A549 (cell line): ENCODE measurements around the gene OTOG. TPM values are rescaled to one million over a fixed set of nuclear protein-coding genes. Genes with fewer than 3 reads are reported as not detected.

Source experiments
- ATAC-seq, 2 experiments: fragments of 200-7000 bp in 1 of 2; fragments of >200 bp in 1 of 2; cut with Nextera tagmentation in 1 of 2; cut with Tn5 transposase in 1 of 2; 3 replicates each; pipeline versions ENCODE4 v1.8.0 to v1.9.1; 2018 to 2020; ENCODE audit warnings: mild to moderate bottlenecking in 1 of 2, moderate library complexity in 1 of 2
- CTCF ChIA-PET: fragments of 300-600 bp; sonication (Branson Sonifier 250); formaldehyde crosslinking; extraction: SDS; loops from one replicate; lab custom pipeline; 2021; ENCODE audit warnings: antibody characterized with exemption, inconsistent platforms; lab: Yijun Ruan, JAX
- POLR2A ChIA-PET: fragments of 350-600 bp; formaldehyde crosslinking; extraction: SDS; loops from one replicate; lab custom pipeline; 2021; ENCODE audit warnings: antibody characterized with exemption, inconsistent platforms; lab: Yijun Ruan, JAX
- DNase-seq, 2 experiments: peaks; one replicate each; pipeline versions ENCODE4 v3.0.0 to v3.0.0-alpha.2; 2011 to 2016; ENCODE audit warnings: low read depth in 1 of 2, low spot score in 1 of 2
- FAIRE-seq: peaks from 2 replicates; lab custom pipeline; 2011; peaks lifted over from hg19 to GRCh38; lab: Jason Lieb, UNC
- H3K27ac ChIP-seq, 2 experiments: fragments of >200 bp; sonication (Bioruptor Twin); formaldehyde crosslinking; 3 replicates each; pipeline ENCODE4 v1.5.1; 2016 to 2017
- H3K4me1 ChIP-seq: fragments of >200 bp; sonication (Bioruptor Twin); formaldehyde crosslinking; 3 replicates; pipeline ENCODE4 v1.6.1; 2016
- H3K4me2 ChIP-seq: fragments of >200 bp; sonication (Bioruptor Twin); formaldehyde crosslinking; 3 replicates; pipeline ENCODE4 v1.6.1; 2016
- H3K4me3 ChIP-seq: fragments of >200 bp; sonication (Bioruptor Twin); formaldehyde crosslinking; 3 replicates; pipeline ENCODE4 v1.5.1; 2016
- H3K9me3 ChIP-seq: fragments of >200 bp; sonication (Bioruptor Twin); formaldehyde crosslinking; 3 replicates; pipeline ENCODE4 v1.6.1; 2016
- BHLHE40 ChIP-seq: IDR thresholded peaks from 2 replicates; pipeline ENCODE4 v1.6.1; 2012; ENCODE audit warnings: low read depth, low read length, inconsistent platforms
- CHD2 ChIP-seq: fragments of 150-350 bp; IDR thresholded peaks from 2 replicates; pipeline ENCODE4 v1.6.1; 2014; ENCODE audit warnings: low read length; ENCODE audit not compliant: partially characterized antibody
- EHMT2 ChIP-seq: fragments of 200-600 bp; sonication (generic); IDR thresholded peaks from 2 replicates; pipeline ENCODE4 v1.6.1; 2016; ENCODE audit warnings: antibody characterized with exemption, low read depth, mild to moderate bottlenecking, moderate library complexity
- FOSB ChIP-seq: fragments of 250-450 bp; sonication (Bioruptor Pico); IDR thresholded peaks from 2 replicates; pipeline ENCODE4 v1.5.0; 2020; ENCODE audit warnings: mild to moderate bottlenecking, moderate library complexity
- FOXS1 ChIP-seq: fragments of 250-450 bp; sonication (Bioruptor Pico); IDR thresholded peaks from 2 replicates; pipeline ENCODE4 v1.5.0; 2020; ENCODE audit warnings: mild to moderate bottlenecking, moderate library complexity
- GATA3 ChIP-seq: IDR thresholded peaks from 2 replicates; pipeline ENCODE4 v1.6.1; 2012; ENCODE audit warnings: borderline replicate concordance
- HOXA7 ChIP-seq: fragments of 250-450 bp; sonication (Bioruptor Pico); IDR thresholded peaks from 2 replicates; pipeline ENCODE4 v1.5.0; 2020; ENCODE audit warnings: mild to moderate bottlenecking, moderate library complexity
- JUNB ChIP-seq: fragments of >200 bp; sonication (Bioruptor Twin); formaldehyde crosslinking; IDR thresholded peaks from 2 replicates; pipeline ENCODE4 v1.6.1; 2016
- MAFK ChIP-seq: fragments of 450-650 bp; IDR thresholded peaks from 2 replicates; pipeline ENCODE4 v1.6.1; 2014; ENCODE audit not compliant: partially characterized antibody
- POLR2AphosphoS2 ChIP-seq: conservative IDR thresholded peaks from 2 replicates; pipeline ENCODE4 v1.6.1; 2012; ENCODE audit warnings: low read length, improper control_type of control experiment, inconsistent platforms
- RCOR1 ChIP-seq: fragments of 150-350 bp; IDR thresholded peaks from 2 replicates; pipeline ENCODE4 v1.6.1; 2014; ENCODE audit warnings: antibody characterized with exemption, low read length, low read depth
- SREBF2 ChIP-seq: fragments of 450-650 bp; IDR thresholded peaks from 2 replicates; pipeline ENCODE4 v1.6.1; 2014; ENCODE audit warnings: mild to moderate bottlenecking, moderate library complexity
- TP53 ChIP-seq: fragments of 250-450 bp; sonication (Bioruptor Pico); IDR thresholded peaks from 2 replicates; pipeline ENCODE4 v1.5.0; 2021; ENCODE audit warnings: mild to moderate bottlenecking, moderate library complexity
- ZFP36 ChIP-seq: fragments of 450-650 bp; IDR thresholded peaks from 2 replicates; pipeline ENCODE4 v1.6.1; 2014; ENCODE audit warnings: borderline replicate concordance; ENCODE audit not compliant: partially characterized antibody
- WGBS: methylation state at CpG from one replicate; pipeline ENCODE4 v1.1.6; 2017; ENCODE audit errors: missing lambda C conversion rate; 5-methylcytosine and 5-hydroxymethylcytosine counted together
- polyA plus RNA-seq, 4 experiments: library from polyadenylated mRNA; depleted of rRNA in 3 of 4; stranded (reverse); fragments of >200 nt; fragmentation: RNase III in 1 of 4; extraction: RNeasy Plus Mini Kit Qiagen cat#74134 plus additional on column Dnase treatment in 1 of 4; gene quantifications; 2 replicates in 3 of 4; 3 replicates in 1 of 4; pipeline ENCODE4 v1.2.3, GENCODE V29; 2011 to 2017
- TF ChIP-seq, protein P1 (sequence below): IDR thresholded peaks from 2 replicates; pipeline ENCODE4 v1.6.1; 2012
- TF ChIP-seq, protein P2 (sequence below): IDR thresholded peaks from 2 replicates; pipeline ENCODE4 v1.6.1; 2012
- TF ChIP-seq, protein P3 (sequence below): fragments of 200-600 bp; sonication (generic); IDR thresholded peaks from 2 replicates; pipeline ENCODE4 v1.6.1; 2016; ENCODE audit warnings: antibody characterized with exemption, mild to moderate bottlenecking, moderate library complexity
- TF ChIP-seq, protein P4 (sequence below): fragments of >200 bp; sonication (Bioruptor Twin); formaldehyde crosslinking; IDR thresholded peaks from 3 replicates; pipeline ENCODE4 v1.5.1; 2016
- TF ChIP-seq, protein P5 (sequence below): IDR thresholded peaks from 2 replicates; pipeline ENCODE4 v1.6.1; 2012; ENCODE audit warnings: low read depth, borderline replicate concordance
- TF ChIP-seq, protein P6 (sequence below): fragments of 250-450 bp; sonication (Bioruptor Pico); IDR thresholded peaks from 2 replicates; pipeline ENCODE4 v1.5.0; 2021; ENCODE audit warnings: mild to moderate bottlenecking, moderate library complexity, borderline replicate concordance

OTOG gene
- polyA plus RNA-seq, 2 of the 4 experiments (the other 2 are of a cell fraction): not detected

DNA sequence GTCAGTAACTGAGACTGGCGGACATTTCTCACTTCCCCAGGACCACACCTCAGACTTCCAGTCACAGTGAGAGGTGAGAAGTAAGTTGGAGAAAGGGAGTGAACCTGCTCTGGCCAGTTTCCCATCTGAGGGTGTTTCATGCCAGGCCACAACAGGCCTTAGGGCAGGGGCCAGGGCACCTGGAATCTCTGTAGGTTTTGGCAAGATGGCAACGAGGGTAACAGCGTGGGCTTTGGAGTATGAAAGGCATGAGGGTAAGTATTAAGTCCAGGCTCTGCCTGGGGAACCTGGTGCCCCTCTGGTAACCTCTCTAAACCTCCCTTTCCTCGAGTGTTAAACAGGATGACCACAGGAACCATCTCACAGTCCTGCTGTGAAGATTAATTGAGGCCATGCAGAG, 41.9 kb upstream of the OTOG start:
- DNase-seq (no peak), FAIRE-seq (no peak), ATAC-seq (no peak)
- ChIA-PET POLR2A (no interaction called here), CTCF (interaction anchor here (0.6 to 45.8 kb wide), 34 partner anchors 11 to 478 kb away, joined by 3 to 1119 read pairs (median 6); partner anchors contain the start of genes ABCC8, KCNJ11 and USH1C)
- H3K27ac ChIP-seq: no peak overlapping the region
- no peak for TF ChIP-seq FOSB (CRISPR knock-in tag)
- TF ChIP-seq GATA3: no peak
- 72% methylated on average over 4 of the region's 4 CpGs for WGBS
- no peak overlapping the region for H3K4me2 ChIP-seq
- H3K4me3 ChIP-seq: no peak overlapping the region
- no peaks in the 10 kb centered on the region for H3K9me3 ChIP-seq
- H3K4me1 ChIP-seq: peaks cover 7% of the 10 kb centered on the region; the same call in 2 of the 3 replicates

DNA sequence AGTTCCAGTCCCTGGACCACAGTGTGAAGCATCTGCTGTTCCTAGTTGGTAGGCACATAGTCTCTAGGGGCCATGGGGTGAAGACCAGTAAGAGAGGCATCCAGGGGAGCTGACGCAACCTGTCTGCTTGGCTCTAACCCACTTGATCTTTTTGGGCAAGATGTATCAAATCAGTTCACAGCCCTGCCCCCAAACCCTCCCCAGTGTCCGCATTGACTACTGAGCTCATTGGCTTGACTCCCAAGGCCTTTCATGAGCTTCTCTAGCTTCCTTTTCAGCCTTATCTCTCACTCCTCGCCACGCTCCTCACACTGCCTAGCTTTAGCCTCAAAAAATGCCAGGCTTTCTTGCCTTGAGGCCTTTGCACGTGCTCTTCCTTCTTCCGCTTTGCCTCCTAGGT, 40.7 kb upstream of the OTOG start:
- no peak for DNase-seq
- H3K9me3 ChIP-seq: no peaks in the 10 kb centered on the region
- 75% methylated on average over 6 of the region's 6 CpGs for WGBS
- peaks cover 7% of the 10 kb centered on the region; the same call in 2 of the 3 replicates for H3K4me1 ChIP-seq
- no peak overlapping the region for H3K4me2 ChIP-seq
- H3K4me3 ChIP-seq: no peak overlapping the region
- TF ChIP-seq HOXA7 (CRISPR knock-in tag): no peak
- no peak for TF ChIP-seq TP53 (CRISPR knock-in tag)
- TF ChIP-seq, protein P1, sequence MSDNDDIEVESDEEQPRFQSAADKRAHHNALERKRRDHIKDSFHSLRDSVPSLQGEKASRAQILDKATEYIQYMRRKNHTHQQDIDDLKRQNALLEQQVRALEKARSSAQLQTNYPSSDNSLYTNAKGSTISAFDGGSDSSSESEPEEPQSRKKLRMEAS: no peak
- H3K27ac ChIP-seq: no peak overlapping the region
- ChIA-PET CTCF (interaction anchor here (0.6 to 45.8 kb wide), 11 partner anchors 12 to 1053 kb away, joined by 3 to 1119 read pairs (median 28); partner anchors contain the start of genes KCNJ11 and USH1C), POLR2A (no interaction called here)
- ATAC-seq: no peak
- FAIRE-seq: no peak

DNA sequence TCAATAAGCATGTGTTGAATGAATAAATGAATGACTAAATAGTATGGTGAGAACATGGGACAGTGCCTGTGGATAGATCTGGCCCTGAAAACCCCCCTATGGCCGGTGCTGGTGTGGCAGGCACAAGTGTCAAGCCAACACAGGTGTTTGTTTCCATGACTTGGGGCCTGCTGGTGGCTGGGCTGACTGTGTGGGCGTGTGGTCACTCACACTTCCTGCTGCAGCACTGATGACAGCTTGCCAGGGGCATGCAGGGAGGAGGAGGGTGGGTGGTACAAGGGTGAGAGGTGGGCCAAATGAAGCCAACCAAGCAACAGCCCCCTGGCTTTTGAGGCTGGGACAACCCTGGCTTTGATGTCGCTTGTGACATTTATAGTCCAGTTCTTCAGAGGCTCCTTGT, 40.1 kb upstream of the OTOG start:
- CTCF ChIA-PET: interaction anchor here (1.2 to 45.8 kb wide), 8 partner anchors 13 to 277 kb away, joined by 3 to 1119 read pairs (median 42); partner anchors contain the start of gene KCNJ11
- H3K27ac ChIP-seq: no peak overlapping the region
- no peak overlapping the region for H3K4me3 ChIP-seq
- no peak for ATAC-seq
- DNase-seq: no peak
- 34% methylated on average over 3 of the region's 3 CpGs for WGBS
- POLR2A ChIA-PET: no interaction called here
- no peaks in the 10 kb centered on the region for H3K9me3 ChIP-seq
- no peak for FAIRE-seq
- no peak for TF ChIP-seq EHMT2
- TF ChIP-seq, protein P2, sequence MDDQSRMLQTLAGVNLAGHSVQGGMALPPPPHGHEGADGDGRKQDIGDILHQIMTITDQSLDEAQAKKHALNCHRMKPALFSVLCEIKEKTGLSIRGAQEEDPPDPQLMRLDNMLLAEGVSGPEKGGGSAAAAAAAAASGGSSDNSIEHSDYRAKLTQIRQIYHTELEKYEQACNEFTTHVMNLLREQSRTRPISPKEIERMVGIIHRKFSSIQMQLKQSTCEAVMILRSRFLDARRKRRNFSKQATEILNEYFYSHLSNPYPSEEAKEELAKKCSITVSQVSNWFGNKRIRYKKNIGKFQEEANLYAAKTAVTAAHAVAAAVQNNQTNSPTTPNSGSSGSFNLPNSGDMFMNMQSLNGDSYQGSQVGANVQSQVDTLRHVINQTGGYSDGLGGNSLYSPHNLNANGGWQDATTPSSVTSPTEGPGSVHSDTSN: no peak
- TF ChIP-seq JUNB: no peak
- TF ChIP-seq, protein P3, sequence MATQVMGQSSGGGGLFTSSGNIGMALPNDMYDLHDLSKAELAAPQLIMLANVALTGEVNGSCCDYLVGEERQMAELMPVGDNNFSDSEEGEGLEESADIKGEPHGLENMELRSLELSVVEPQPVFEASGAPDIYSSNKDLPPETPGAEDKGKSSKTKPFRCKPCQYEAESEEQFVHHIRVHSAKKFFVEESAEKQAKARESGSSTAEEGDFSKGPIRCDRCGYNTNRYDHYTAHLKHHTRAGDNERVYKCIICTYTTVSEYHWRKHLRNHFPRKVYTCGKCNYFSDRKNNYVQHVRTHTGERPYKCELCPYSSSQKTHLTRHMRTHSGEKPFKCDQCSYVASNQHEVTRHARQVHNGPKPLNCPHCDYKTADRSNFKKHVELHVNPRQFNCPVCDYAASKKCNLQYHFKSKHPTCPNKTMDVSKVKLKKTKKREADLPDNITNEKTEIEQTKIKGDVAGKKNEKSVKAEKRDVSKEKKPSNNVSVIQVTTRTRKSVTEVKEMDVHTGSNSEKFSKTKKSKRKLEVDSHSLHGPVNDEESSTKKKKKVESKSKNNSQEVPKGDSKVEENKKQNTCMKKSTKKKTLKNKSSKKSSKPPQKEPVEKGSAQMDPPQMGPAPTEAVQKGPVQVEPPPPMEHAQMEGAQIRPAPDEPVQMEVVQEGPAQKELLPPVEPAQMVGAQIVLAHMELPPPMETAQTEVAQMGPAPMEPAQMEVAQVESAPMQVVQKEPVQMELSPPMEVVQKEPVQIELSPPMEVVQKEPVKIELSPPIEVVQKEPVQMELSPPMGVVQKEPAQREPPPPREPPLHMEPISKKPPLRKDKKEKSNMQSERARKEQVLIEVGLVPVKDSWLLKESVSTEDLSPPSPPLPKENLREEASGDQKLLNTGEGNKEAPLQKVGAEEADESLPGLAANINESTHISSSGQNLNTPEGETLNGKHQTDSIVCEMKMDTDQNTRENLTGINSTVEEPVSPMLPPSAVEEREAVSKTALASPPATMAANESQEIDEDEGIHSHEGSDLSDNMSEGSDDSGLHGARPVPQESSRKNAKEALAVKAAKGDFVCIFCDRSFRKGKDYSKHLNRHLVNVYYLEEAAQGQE: no peak
- TF ChIP-seq, protein P4, sequence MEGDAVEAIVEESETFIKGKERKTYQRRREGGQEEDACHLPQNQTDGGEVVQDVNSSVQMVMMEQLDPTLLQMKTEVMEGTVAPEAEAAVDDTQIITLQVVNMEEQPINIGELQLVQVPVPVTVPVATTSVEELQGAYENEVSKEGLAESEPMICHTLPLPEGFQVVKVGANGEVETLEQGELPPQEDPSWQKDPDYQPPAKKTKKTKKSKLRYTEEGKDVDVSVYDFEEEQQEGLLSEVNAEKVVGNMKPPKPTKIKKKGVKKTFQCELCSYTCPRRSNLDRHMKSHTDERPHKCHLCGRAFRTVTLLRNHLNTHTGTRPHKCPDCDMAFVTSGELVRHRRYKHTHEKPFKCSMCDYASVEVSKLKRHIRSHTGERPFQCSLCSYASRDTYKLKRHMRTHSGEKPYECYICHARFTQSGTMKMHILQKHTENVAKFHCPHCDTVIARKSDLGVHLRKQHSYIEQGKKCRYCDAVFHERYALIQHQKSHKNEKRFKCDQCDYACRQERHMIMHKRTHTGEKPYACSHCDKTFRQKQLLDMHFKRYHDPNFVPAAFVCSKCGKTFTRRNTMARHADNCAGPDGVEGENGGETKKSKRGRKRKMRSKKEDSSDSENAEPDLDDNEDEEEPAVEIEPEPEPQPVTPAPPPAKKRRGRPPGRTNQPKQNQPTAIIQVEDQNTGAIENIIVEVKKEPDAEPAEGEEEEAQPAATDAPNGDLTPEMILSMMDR: no peak
- TF ChIP-seq, all 56 proteins: peak for 0
- Histone ChIP-seq H3K4me2 (no peak overlapping the region), H3K4me1 (peaks cover 7% of the 10 kb centered on the region; the same call in 2 of the 3 replicates)

DNA sequence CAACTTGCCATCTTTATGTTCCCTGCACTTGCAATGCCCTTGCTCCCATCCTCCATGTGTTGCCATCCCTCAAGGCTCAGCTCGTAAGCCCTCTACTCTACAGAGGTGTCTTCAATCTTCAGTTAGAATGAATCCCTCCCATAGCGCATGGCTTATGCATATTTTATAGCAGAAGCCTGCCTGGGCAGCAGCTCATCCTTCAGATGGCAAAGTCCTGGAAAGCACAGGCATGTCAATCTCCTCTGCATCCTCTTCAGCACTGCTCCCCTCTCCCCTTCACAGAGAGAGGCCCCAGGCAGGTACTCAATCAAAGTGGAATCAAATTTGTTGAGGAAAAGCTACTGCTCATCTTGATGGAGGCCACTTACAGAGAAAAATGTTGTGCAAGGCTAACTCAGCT, 39.3 kb upstream of the OTOG start:
- Histone ChIP-seq H3K4me3 (no peak overlapping the region), H3K4me2 (no peak overlapping the region), H3K4me1 (peaks cover 7% of the 10 kb centered on the region; the same call in 2 of the 3 replicates), H3K9me3 (no peaks in the 10 kb centered on the region), H3K27ac (no peak overlapping the region)
- CTCF ChIA-PET: interaction anchor here (1.0 to 45.8 kb wide), 8 partner anchors 13 to 278 kb away, joined by 3 to 1119 read pairs (median 22); partner anchors contain the start of gene KCNJ11
- FAIRE-seq (no peak), DNase-seq (no peak), ATAC-seq (no peak)
- POLR2A ChIA-PET: no interaction called here
- WGBS: 91% methylated on average over 2 of the region's 2 CpGs
- TF ChIP-seq RCOR1 (no peak), EHMT2 (no peak), FOXS1 (no peak), SREBF2 (no peak), BHLHE40 (no peak), CHD2 (no peak), ZFP36 (no peak), POLR2AphosphoS2 (no peak), MAFK (no peak)
- TF ChIP-seq, protein P5, sequence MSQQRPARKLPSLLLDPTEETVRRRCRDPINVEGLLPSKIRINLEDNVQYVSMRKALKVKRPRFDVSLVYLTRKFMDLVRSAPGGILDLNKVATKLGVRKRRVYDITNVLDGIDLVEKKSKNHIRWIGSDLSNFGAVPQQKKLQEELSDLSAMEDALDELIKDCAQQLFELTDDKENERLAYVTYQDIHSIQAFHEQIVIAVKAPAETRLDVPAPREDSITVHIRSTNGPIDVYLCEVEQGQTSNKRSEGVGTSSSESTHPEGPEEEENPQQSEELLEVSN: no peak
- TF ChIP-seq, protein P6, sequence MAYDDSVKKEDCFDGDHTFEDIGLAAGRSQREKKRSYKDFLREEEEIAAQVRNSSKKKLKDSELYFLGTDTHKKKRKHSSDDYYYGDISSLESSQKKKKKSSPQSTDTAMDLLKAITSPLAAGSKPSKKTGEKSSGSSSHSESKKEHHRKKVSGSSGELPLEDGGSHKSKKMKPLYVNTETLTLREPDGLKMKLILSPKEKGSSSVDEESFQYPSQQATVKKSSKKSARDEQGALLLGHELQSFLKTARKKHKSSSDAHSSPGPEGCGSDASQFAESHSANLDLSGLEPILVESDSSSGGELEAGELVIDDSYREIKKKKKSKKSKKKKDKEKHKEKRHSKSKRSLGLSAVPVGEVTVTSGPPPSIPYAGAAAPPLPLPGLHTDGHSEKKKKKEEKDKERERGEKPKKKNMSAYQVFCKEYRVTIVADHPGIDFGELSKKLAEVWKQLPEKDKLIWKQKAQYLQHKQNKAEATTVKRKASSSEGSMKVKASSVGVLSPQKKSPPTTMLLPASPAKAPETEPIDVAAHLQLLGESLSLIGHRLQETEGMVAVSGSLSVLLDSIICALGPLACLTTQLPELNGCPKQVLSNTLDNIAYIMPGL (CRISPR knock-in tag): no peak
